Astrocyte of the hippocampus (primary cell): ENCODE results near the gene ARL13A.
A peak's percentile ranks its signal among the peaks of the same experiment; 100 is the strongest.
"Not testable (repeated sequence)": the region's sequence is repeated elsewhere in the genome, so short reads cannot be mapped to it uniquely, and the experiment has no call there.

Source experiments
- DNase-seq: peaks from one replicate; pipeline ENCODE4 v3.0.0; 2011; ENCODE audit warnings: low read depth, low spot score

ARL13A gene

DNA sequence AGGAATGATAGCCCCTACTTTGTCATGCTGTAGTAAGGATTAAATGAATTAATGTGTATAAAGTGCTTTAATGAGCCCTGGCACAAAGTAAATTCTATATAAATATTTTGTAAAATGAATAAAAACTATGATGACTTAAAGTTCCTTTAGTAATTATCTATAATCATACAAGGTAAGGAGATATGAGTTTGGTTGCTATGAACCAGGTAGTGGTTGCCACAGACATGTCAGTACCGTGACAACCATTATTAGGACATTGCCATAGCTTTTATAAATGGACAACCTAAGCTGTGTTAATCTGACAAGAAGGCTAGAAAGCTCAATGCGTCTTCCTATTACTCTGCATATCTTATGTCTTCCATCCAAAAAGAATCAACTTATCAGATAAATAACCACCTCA is at the start of gene ARL13A:
Gene ARL13A (plus strand): TSS at position 301 of the 400 bp plus-strand sequence. CDS start 3,982 bp downstream, outside the sequence.
- DNase-seq: no peak

DNA sequence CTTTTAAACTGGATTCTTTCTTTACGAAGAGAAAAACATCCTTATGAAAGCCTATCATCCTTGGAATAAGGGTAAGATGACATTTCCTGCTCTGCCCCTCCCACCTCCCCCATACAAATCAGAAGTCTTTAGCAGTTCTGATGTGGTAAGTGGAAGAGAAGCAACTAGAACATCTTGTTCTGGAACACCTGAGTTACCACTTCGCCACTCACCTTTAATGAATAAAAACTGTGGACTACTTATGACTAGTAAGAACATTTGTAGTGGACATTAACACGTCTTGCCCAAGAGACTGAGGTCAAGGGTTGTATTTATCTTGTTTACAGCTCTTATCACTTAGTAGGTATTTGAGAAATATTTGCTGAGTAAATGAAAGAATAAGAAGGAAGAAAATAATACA is 45.1 kb upstream of the ARL13A start:
- DNase-seq: no peak

DNA sequence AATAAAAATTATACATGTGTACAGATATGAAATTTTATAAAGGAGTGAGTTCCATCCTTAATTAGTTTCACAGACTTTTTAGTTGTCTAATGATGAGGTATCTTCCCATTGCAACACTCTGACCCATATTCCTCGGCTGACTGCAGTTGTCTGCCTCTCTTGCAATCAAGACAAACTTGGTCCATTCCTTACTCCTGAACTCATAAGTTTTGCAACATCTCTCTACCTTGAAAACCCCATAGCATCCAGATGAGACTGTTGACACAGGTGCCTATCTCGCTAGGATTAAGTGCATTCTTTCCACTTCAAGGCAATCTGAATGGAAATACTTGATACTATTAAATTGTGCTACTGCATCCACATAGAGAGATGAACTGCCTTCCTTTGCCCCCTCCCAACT is 43.1 kb upstream of the ARL13A start:
- DNase-seq: no peak

DNA sequence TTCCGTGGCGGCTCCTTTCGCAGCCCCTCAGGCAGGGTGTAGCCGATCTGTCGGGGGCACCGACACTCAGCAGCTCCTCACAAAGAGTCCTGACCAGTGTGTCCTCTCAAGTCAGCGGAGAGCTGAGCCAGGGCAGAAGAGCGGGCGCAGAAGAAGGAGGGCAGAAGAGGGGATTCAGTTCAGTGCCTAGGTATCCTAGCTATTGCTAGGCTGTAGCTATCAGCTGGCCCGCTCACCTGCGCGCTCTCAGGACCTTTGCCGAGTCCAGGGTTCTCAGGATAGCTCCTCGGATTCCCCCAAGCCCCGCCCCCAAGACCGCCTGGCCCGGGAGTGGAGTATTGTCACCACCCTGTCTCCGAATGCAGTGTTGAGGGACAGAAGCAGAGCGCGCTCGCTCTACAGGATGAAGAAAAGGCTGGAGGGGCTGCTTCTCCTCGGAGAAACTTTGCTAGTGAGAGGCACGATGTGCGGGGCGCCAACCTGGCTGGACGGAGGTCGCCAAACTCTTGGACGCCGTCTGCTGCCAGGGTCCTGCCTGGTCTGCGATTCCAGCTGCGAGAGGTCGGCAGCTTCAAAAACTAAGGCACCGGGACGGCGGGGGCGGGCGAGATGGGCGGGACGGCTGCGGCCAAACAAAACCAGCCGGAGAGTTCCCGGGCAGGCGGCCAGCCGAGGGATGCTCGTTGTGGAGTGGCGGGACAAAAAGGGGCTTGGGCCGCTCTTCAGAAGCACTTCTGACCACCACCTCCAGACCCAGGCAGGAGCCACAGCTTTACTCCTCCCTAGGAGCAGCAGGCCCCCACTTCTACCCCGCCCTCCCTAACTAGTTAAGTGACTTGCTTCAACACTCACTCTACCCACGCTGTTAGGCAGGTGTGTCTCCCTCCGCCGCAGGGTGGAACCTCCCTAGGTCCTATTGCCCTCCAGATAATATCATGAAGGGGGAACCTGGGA is 40.6 kb upstream of the ARL13A start, which contains the start of gene XKRX:
Gene XKRX (minus strand): TSS at position 258 of the 954 bp plus-strand sequence. CDS start 613 bp downstream, outside the sequence.
- peak; percentile 52 for DNase-seq

DNA sequence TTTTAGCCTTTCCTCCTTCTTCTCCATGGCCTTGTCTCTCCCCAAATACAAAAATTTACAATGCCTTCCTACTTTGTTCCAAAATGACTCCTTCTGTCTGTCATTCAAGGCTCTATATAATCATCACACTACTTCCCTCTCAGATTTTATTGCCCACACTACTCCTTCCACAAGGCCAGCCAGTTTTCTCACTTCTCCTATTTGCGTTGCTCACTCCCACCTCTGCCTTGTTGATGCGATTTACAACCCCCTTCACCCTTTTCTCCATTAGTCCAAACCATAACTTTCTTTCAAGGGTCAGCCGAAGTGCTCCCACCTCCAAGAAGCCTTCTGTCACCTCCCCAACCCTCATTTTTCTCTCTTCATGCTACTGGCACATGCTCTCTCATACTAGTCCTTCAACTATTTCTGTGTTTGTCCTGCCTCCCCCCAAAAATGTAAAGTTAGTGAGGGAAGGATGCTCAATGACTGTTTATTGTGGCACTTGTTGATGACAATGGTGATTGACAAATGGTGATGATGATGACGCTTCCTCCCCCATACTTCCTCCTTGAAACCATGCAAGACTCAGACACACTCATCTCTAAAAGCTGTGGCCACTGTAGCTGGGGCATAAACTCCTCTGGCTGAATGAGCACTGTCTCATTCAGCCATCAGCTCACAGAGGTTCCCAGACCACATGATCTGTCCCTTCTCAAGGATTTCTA is 38.1 kb upstream of the ARL13A start:
- DNase-seq: no peak

DNA sequence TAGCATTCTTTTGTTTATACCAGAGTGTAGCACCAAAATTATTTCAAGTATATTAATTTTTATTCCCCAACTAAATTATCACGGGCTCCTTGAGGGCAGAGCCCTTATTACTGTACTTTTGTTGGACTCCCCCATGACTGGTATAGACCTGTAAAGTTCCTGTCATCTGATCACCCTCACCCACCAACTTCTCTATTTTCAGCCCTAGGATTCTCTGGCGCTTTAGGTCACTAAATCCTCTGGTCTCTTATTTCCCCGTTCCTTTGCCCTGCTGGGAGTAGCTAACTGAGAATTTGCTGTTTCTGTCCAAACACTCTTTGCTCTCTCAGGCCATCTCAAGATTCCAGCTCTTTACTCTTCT is 37.6 kb upstream of the ARL13A start:
- DNase-seq: no peak

DNA sequence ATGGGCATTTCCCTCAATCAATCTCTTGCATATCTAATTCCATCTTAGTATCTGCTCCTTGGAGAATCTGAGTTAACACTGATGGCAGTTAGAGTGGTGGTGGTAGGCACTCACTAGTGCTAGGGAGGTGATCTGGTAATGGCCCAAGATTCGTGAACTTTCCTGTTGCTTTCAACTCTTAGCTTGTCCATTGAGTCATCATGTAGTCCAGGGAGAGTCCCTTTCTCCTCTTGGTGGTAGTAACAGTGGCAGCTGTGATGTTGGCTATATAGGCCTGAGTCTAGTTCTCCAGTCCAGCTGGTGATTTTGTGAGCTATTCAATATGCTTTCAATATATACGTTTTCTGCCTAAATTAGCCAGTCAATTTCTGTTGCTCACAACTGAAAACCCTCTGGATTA is 33.7 kb upstream of the ARL13A start:
- DNase-seq: no peak

DNA sequence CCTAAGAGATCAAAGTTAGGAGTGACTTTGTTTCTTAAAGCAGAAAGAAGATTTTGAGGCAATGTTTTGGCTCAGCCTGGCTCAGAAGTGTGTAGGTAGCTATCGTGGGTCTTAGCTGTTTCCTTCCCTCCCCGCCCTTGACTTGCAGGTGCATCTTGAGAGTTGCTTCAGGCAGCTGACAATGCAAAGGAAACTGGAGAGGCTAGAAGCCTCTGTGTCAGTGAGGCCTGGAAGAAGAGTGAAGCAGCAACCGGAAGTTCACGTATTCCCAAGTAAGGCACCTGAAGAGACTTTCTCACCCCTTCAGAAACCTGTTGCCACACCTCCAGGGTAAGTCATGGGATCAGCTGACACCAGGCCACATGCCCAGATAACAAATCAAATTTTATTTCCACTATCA is 30.2 kb upstream of the ARL13A start:
- DNase-seq: no peak

DNA sequence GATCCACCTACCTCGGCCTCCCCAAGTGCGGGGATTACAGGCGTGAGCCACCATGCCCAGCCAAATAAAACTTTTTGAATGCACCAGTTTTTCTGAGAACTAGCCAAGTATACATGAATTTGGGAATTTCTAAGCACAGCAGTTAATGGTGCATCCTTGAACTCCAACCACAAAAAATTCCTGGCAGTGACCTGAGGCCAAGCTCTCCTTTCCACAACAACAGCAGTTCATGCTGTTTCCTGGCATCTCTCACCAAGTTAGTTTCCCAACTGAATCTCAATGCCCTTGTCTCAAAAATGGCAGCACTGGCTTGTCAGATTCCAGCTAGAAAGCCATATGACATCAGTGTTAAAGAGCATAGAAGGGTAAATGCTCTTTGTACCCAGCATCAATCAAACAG is 24.9 kb upstream of the ARL13A start:
- peak; percentile 11 for DNase-seq

DNA sequence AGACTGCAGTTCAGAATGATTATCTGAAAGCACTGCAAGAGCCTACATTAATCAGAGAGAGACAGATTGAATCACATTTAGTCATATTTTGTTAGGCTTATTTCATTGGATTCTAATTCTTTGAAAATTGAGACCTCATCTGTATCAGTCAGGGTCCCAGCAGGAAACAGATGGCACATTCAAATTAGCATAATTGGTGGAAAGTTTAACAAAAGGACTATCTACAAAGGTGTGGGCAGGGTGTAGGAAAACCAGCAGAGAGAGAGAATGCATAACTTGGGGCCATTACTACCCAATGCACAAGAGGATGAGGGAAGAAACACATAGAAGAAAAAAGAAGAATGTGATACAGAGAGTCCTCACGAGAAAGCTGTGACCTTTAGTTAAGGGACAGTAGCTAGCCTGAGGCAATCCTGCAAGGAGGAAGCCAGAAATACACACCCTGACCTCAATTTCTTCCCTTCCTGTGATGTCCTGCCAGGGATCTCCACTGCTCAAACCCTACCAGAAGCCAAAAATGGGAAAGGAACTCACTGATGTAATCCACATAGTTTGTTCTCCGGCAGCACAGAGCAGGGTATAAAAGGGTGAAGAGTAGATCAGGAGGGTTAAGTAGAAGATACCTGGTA is 23.1 kb upstream of the ARL13A start:
- DNase-seq: no peak

DNA sequence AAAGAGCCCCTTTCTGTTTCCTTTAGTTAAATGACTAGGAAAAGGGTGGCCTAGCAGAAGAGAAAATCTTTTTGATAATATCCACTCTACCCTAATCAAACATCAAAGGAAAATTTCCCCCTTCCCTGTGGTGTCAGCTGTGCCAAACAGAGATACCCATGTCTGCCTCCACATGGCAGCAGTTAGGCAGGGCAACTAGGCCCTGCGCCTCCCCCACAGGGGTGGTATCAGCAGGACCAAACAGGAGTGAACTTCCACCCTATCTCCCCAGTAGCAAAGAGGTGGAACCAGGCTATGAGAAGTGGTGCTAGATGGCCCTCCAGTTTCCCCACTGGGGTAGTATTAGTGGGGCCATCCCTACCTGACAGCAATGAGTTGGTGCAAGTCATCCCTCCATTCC is 21.0 kb upstream of the ARL13A start:
- no peak for DNase-seq

DNA sequence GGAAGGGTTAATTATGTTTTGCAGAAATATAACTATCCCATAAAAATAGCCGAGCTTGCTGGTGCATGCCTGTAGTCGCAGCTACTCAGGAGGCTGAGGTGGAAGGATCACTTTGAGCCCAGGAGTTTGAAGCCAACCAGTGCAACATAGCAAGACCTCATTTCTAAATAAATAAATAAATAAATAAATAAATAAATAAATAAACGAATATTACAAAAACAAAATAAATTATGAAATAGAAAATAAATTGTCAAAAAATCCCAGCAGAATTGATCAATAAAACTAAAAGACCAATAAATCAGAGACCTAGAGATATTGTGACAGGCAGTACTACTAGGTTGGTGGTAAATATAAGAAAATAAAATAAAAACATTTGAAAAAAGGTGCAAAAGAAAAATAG is 6.7 kb upstream of the ARL13A start:
- no peak for DNase-seq

DNA sequence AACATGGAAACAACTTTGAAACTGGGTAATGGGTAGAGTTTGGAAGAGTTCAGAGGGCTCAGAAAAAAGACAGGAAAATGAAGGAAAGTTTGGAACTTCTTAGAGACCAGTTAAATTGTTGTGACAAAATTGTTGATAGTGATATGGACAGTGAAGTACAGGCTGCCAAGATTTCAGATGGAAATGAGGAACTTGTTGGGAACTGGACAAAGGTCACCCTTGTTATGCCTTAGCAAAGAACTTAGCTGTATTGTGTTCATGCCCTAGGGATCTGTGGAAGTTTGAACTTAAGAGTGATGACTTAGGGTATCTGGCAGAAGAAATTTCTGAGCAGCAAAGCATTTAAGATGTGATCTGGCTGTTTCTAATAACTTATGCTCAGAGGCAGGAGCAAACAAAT is 5.1 kb upstream of the ARL13A start:
- DNase-seq: no peak

DNA sequence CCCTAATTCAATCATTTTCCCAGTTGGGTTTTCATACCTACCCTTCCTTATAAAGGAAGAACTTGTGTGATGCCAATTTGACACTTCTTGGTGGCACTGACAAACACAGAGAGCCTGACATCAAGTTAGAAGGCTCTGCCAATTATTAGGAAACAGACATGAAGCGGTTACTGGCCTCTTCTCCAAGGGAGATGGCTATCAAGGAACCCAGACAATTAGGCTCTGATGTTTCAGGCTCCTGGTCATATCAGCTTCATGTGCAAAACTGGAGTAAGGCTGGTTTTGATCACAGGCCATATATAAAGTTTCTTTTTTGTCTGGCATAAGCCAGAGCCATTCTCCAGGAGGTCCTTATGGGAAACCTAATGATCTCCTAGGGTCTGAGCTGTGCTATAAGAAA is 428 bp downstream of the ARL13A start:
- DNase-seq: no peak

DNA sequence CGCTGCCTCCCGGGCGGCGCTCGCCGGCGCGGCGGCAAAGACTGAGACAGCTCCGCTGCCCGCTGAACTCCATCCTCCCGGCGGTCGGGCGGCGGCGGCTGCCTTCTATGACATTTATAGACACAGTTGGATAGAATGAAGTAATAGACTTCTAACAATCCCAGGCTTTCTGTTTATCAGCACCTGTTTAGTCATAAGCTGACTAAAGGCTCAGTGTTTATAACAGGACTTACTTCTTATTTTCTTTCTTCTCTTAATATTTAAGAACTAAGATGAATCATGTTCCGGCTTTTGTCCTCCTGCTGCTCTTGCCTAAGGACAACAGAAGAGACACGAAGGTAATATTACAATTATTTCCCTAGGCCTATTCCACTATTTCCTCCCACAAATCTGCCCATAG is 3.9 kb downstream of the ARL13A start:
- no peak for DNase-seq

DNA sequence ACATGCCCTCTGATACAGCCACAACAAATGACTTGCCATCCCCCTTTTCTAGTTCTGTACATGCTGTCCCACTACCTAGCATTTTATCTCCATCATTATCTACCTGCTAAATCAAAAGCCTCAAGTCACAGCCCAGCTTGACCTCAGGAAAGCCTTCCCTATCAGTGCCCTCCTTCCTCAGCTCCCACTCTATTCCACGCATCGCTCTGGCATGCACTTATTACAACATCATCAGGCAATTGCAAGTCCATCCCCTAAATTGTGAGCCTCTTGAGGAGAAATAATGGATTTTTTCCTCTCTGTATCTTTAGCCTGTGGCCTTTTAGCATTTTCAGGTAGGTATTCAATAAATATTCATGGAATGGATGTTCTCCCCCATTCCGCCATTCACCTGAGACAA is 5.7 kb downstream of the ARL13A start:
- DNase-seq: no peak

DNA sequence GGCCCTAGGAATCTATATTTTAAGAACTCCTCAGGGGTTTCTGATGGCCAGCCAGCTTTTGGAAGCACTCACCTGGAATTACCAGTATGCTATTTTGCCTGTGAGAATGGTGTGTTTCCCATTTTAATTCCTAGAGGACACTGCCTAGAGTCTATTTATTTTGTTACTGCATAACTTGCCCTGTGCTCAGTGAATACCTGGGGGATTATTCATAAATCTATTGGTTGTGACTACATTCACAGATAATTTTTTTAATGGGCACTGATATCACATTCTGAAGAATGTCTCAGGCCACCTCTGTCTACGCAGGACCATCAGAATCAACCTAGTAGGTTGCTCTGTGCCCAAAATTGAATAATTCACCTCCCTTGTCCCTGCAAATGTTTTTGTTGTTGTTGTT is 6.7 kb downstream of the ARL13A start:
- no peak for DNase-seq

DNA sequence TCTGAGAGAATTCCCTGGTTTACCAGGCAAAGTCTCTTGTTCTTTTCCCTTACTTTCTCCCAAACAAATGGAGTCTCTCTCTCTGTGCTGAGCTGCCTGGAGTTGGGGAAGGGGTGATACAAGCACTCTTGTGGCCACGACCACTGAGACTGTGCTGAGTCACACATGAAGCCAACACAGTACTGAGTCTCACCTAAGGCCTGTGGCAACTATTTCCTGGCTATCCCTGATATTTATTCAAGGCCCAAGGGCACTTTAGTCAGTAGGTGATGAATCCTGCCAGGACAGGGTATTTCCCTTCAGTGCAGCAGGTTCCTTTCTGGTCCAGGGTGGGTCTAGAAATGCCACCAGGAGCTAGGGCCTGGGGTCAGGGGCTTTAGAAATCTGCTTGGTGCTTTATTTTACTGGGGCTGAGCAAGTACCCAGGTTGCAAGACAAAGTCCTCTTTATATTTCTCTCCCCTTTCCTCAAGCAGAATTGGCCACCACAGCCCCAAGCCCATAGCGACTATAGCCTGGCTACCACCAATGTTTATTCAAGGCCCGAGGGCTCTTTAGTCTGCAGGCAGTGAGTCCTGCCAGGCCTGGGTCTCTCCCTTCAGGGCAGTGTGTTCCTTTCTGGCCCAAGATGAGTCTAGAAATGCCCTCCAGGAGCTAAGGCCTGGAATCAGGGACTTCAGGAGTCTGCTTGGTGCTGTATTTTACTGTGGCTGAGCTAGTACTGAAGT is 10.5 kb downstream of the ARL13A start:
- DNase-seq: peak; percentile 10

DNA sequence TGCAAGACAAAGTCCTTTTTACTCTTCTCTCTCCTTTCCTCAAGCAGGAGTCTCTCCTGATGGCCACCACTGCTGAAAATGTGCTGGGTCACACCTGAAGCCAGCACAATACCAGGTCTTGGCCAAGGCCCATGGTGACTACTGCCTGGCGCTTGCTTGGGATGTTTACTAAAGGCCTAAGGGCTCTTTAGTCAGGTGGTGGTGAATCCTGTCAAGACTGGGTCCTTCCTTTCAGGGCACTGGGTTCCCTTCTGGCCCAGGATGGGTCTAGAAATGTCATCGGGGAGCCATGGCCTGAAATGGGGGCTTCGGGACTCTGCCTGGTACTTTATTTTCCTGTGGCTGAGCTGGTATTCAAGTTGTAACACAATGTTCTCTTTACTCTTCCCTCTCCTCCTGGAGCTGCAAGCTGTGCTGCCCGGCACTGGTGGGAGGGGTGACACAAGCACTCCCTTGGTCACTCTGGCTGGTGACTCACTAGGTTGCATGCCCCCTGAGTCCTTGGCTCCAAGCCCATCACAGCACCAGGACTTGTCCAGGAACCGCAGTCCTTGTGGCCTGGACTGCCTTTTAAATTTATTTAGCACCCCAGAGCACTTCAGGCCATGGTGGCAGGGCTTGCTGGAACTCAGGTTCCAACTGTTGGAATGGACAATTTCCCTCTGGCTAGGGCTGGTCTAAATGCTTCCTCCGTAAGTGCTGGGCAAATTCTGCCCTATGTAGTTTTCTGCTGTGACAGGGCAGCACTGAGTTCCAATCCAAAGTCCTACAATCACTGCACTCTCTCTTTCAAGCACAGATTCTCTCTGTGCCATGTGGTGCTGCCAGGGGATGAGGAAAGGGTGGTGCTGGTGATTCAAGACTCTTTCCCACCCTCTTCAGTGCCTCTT is 11.3 kb downstream of the ARL13A start:
- DNase-seq: peak; percentile 79

DNA sequence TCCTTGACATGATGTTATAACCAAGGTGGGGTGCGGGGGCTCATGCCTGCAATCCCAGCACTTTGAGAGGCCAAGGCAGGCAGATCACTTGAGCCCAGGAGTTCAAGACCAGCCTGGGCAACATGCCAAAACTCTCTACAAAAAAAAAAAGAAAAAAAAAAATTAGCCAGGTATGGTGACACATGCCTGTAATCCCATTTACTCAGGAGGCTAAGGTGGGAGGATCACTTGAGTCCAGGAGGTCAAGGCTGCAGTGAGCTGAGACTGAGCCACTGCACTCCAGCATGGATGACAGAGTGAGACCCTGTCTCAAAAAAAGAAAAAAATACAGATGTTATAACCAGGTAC is 12.0 kb downstream of the ARL13A start:
- DNase-seq: not testable (repeated sequence)

DNA sequence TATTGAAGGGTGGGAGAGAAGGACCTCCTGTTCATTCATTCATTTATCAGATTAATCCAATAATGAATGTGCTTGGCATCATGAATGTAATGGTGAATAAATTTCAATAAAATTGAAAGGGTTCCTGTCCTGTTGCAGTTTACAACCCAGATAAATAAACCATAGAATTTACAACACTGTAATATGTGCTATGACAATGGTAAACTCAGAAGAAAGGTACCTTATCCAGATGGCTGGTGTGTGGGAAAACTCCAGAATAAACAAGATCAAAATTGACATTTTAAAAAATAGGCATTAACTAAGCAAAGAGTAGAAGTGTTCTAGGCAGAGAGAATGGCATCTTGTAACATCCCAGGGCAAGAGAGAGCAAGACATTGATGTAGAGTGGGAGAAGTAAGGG is 15.3 kb downstream of the ARL13A start:
- DNase-seq: no peak
